ENCODE data around the gene GLA.

DNA sequence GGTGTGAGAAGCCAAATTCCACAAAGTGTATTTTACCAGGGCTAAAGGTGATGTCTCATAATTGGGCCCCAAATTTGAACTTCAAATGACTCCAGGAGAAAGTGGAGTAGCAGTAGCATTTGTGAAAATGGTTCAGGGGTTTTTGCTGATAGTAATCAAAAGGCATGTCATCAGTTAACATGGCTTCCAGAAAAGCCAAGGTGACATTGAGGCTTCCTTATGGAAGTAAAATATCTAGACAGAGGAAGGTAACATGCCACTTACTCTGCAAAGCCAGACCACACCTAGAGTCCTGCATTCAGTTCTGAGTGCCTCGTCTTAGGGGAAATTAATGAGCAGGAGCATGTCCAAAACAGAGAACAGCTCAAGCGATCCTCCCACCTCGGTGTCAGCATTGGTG is 19.1 kb downstream of the GLA start:
- TF ChIP-seq GATA2 (IDR thresholded peaks at IDR 0.05; ENCODE audit: low read depth, low read length) (no peak), GATA3 (IDR thresholded peaks at IDR 0.05; ENCODE audit: low read depth, low read length) (no peak)

Measured in SH-SY5Y (cell line).